B cell (primary cell): Measurements from ENCODE around the gene CCDC102A. TPM values are rescaled to one million over a fixed set of nuclear protein-coding genes. Genes with fewer than 3 reads are reported as not detected.

Experiments used
- ATAC-seq: fragments of 200-7000 bp; cut with Tn5 transposase; one replicate; pipeline ENCODE4 v1.10.0; 2021; ENCODE audit warnings: low read depth, mild to moderate bottlenecking, moderate number of reproducible peaks, moderate library complexity
- CTCF ChIA-PET: fragments of 350-600 bp; sonication (Branson Sonifier 250); formaldehyde crosslinking; loops from one replicate; lab custom pipeline; 2021; ENCODE audit warnings: antibody characterized with exemption, inconsistent platforms; lab: Charles Lee
- POLR2A ChIA-PET: fragments of 350-600 bp; sonication (Branson Sonifier 250); formaldehyde crosslinking; loops from one replicate; lab custom pipeline; 2021; ENCODE audit warnings: antibody characterized with exemption; lab: Charles Lee
- DNase-seq: peaks from one replicate; pipeline ENCODE4 v3.0.0; 2013
- H2AFZ ChIP-seq: 2 replicates; pipeline ENCODE4 v1.6.1; 2012; ENCODE audit warnings: mild to moderate bottlenecking, low read depth, low read length; ENCODE audit not compliant: insufficient read depth, poor library complexity, severe bottlenecking
- H3K27ac ChIP-seq, 2 donors: 1 replicate in 1 of 2; 2 replicates in 1 of 2; pipeline ENCODE4 v1.5.1; 2012 to 2013; ENCODE audit warnings: low read length in 2 of 2, mild to moderate bottlenecking in 2 of 2, moderate library complexity in 1 of 2
- H3K27me3 ChIP-seq, 4 experiments: fragments of 200-600 bp in 1 of 4; sonication (generic) in 1 of 4; replicated peaks in 1 of 4; 1 replicate in 2 of 4; 2 replicates in 2 of 4; pipeline versions ENCODE4 v1.6.1 to v1.7.0; 2013 to 2016; ENCODE audit warnings: low read length in 3 of 4, mild to moderate bottlenecking in 2 of 4, mixed read lengths in 1 of 4, moderate library complexity in 1 of 4; ENCODE audit not compliant: insufficient read depth in 4 of 4, control insufficient read depth in 3 of 4; ENCODE audit errors: control extremely low read depth in 1 of 4
- H3K36me3 ChIP-seq, 2 experiments: replicated peaks in 1 of 2; 1 replicate in 1 of 2; 2 replicates in 1 of 2; pipeline versions ENCODE4 v1.6.1 to v1.7.1; 2013; ENCODE audit warnings: low read length in 1 of 2; ENCODE audit not compliant: insufficient read depth in 2 of 2, control insufficient read depth in 1 of 2; ENCODE audit errors: control extremely low read depth in 1 of 2, extremely low read depth in 1 of 2
- H3K4me1 ChIP-seq, 2 donors: fragments of 200-600 bp in 1 of 2; sonication (generic) in 1 of 2; 1 replicate in 1 of 2; 2 replicates in 1 of 2; pipeline versions ENCODE4 v1.5.1 to v1.6.1; 2013 to 2017; ENCODE audit warnings: low read length in 2 of 2; ENCODE audit not compliant: control insufficient read depth in 2 of 2, insufficient read depth in 2 of 2
- H3K4me2 ChIP-seq: replicated peaks from 2 replicates; pipeline ENCODE3; 2012; ENCODE audit warnings: mild to moderate bottlenecking, low read depth, low read length; ENCODE audit not compliant: poor library complexity, severe bottlenecking
- H3K4me3 ChIP-seq, 5 experiments: fragments of 200-600 bp in 1 of 5; sonication (generic) in 1 of 5; 1 replicate in 3 of 5; 2 replicates in 2 of 5; pipeline versions ENCODE4 v1.5.1 to v1.7.0; 2011 to 2016; ENCODE audit warnings: low read length in 4 of 5, mild to moderate bottlenecking in 4 of 5, low read depth in 2 of 5, control low read depth in 1 of 5, moderate library complexity in 1 of 5; ENCODE audit not compliant: insufficient read depth in 1 of 5; ENCODE audit errors: control extremely low read depth in 1 of 5, extremely low read depth in 1 of 5
- H3K79me2 ChIP-seq: fragments of 200-600 bp; sonication (generic); one replicate; pipeline ENCODE4 v1.6.0; 2016; ENCODE audit warnings: low read length; ENCODE audit not compliant: control insufficient read depth, insufficient read depth
- H3K9ac ChIP-seq: fragments of 200-600 bp; sonication (generic); 2 replicates; pipeline ENCODE4 v1.6.1; 2017; ENCODE audit warnings: mild to moderate bottlenecking, low read length, moderate library complexity
- H3K9me3 ChIP-seq, 3 donors: one replicate each; pipeline versions ENCODE4 v1.6.1 to v1.7.1; 2013; ENCODE audit warnings: low read length in 2 of 3; ENCODE audit not compliant: control insufficient read depth in 2 of 3, insufficient read depth in 1 of 3; ENCODE audit errors: control extremely low read depth in 1 of 3
- H4K20me1 ChIP-seq: 2 replicates; pipeline ENCODE4 v1.6.0; 2012; ENCODE audit warnings: mild to moderate bottlenecking, low read length; ENCODE audit not compliant: insufficient read depth, control insufficient read depth, poor library complexity, severe bottlenecking
- H3K27ac Mint-ChIP-seq: one replicate; pipeline ENCODE4 v1.8.0; 2021; ENCODE audit warnings: mixed read lengths
- H3K27me3 Mint-ChIP-seq: one replicate; pipeline ENCODE4 v1.8.0; 2021; ENCODE audit warnings: mixed read lengths
- H3K4me1 Mint-ChIP-seq: one replicate; pipeline ENCODE4 v1.8.0; 2021; ENCODE audit warnings: mixed read lengths
- H3K4me3 Mint-ChIP-seq: one replicate; pipeline ENCODE4 v1.8.0; 2021; ENCODE audit warnings: mixed read lengths
- H3K9me3 Mint-ChIP-seq: one replicate; pipeline ENCODE4 v1.8.0; 2022; ENCODE audit warnings: mixed read lengths; ENCODE audit not compliant: insufficient read depth
- CTCF ChIP-seq: fragments of 200-600 bp; IDR thresholded peaks from one replicate; pipeline ENCODE4 v1.8.0; 2022; ENCODE audit warnings: antibody characterized with exemption, mild to moderate bottlenecking
- EZH2 ChIP-seq: IDR thresholded peaks from 2 replicates; pipeline ENCODE4 v1.6.1; 2012; ENCODE audit warnings: borderline replicate concordance, low read depth, mild to moderate bottlenecking, moderate library complexity, low read length; ENCODE audit not compliant: insufficient read depth, poor library complexity, severe bottlenecking
- WGBS: methylation state at CpG from one replicate; pipeline ENCODE4 v1.1.5; 2013; ENCODE audit warnings: missing lambda C conversion rate; ENCODE audit not compliant: insufficient coverage; 5-methylcytosine and 5-hydroxymethylcytosine counted together
- intact Hi-C: fragments of 100-400 bp; cut with micrococcal nuclease; formaldehyde crosslinking; loops from one replicate; pipeline ENCODE4 v1.10.0; 2022
- polyA plus RNA-seq: library from polyadenylated mRNA; depleted of rRNA; stranded (reverse); fragments of >200 nt; gene quantifications from 2 replicates; pipeline ENCODE4 v1.2.3, GENCODE V29; 2012
- total RNA-seq, 2 donors: library from RNA; stranded (reverse); fragments of 120-200 nt in 1 of 2; gene quantifications; 1 replicate in 1 of 2; 2 replicates in 1 of 2; pipeline versions ENCODE4 v1.2.3 to v1.2.4, GENCODE V29; 2013 to 2022

The CCDC102A gene
- total and polyA plus RNA-seq, 2 donors (not counting 1 experiment from before 2014, with no cell fraction given): 14.5 to 14.7 TPM

- Histone ChIP-seq H3K9ac (no peak overlapping the region), H2AFZ (no peak overlapping the region), H3K79me2 (peaks cover 14% of the 10 kb centered on the region), H3K4me3 (no peak overlapping the region), H3K27ac (no peak overlapping the region), H4K20me1 (no peaks in the 10 kb centered on the region), H3K27me3 (no peaks in the 10 kb centered on the region), H3K9me3 (peaks cover 0 to 4% (median 0%) of the 10 kb centered on the region in 3 donors), H3K4me2 (no peak overlapping the region), H3K4me1 (peaks cover 26 to 30% of the 10 kb centered on the region in 2 donors), H3K36me3 (peaks cover 0 to 19% of the 10 kb centered on the region in 2 experiments)
- no peak for ATAC-seq
- Mint-ChIP-seq H3K4me3 (no peak overlapping the region), H3K9me3 (no peaks in the 10 kb centered on the region), H3K27ac (no peak overlapping the region), H3K27me3 (no peaks in the 10 kb centered on the region), H3K4me1 (peaks cover 32% of the 10 kb centered on the region)
- CTCF ChIA-PET: interaction anchor here (0.9 to 7.8 kb wide), 15 partner anchors 13 to 425 kb away, joined by 3 to 111 read pairs (median 9); partner anchors contain the start of genes ADGRG5, CCDC102A and DOK4
- POLR2A ChIA-PET: interaction anchor here (1.3 kb wide), 1 partner anchor 102 kb away, joined by 4 read pairs; no protein-coding TSS in a partner anchor
- WGBS: 97% methylated on average over 6 of the region's 6 CpGs
- intact Hi-C loops: loop anchor here (1.0 kb wide), 3 partner anchors 57 to 219 kb away; no protein-coding TSS in a partner anchor
- DNase-seq: no peak
- TF ChIP-seq EZH2 (no peak), CTCF (no peak)
Observed at GRCh38 chr16:57518922-57519321, 17.4 kb downstream of the CCDC102A start.

- DNase-seq (no peak), ATAC-seq (no peak)
- Histone ChIP-seq H3K79me2 (peaks cover 14% of the 10 kb centered on the region), H3K9me3 (peaks cover 0 to 4% (median 0%) of the 10 kb centered on the region in 3 donors), H3K9ac (no peak overlapping the region), H3K4me3 (no peak overlapping the region), H3K27me3 (no peaks in the 10 kb centered on the region), H4K20me1 (no peaks in the 10 kb centered on the region), H3K4me1 (peaks cover 22 to 26% of the 10 kb centered on the region in 2 donors), H3K27ac (no peak overlapping the region), H3K36me3 (peaks cover 0 to 19% of the 10 kb centered on the region in 2 experiments), H2AFZ (no peak overlapping the region), H3K4me2 (no peak overlapping the region)
- H3K4me3 Mint-ChIP-seq: no peak overlapping the region
- intact Hi-C loops: no loop called here
- POLR2A ChIA-PET: interaction anchor here (1.3 kb wide), 1 partner anchor 102 kb away, joined by 4 read pairs; no protein-coding TSS in a partner anchor
- CTCF ChIA-PET: interaction anchor here (0.7 to 7.8 kb wide), 14 partner anchors 13 to 218 kb away, joined by 3 to 111 read pairs (median 12); partner anchors contain the start of genes ADGRG5 and CCDC102A
- H3K9me3 Mint-ChIP-seq: no peaks in the 10 kb centered on the region
- no peak overlapping the region for H3K27ac Mint-ChIP-seq
- no peaks in the 10 kb centered on the region for H3K27me3 Mint-ChIP-seq
- peaks cover 29% of the 10 kb centered on the region for H3K4me1 Mint-ChIP-seq
- WGBS: 98% methylated on average over 13 of the region's 13 CpGs
- no peak for TF ChIP-seq CTCF
- no peak for TF ChIP-seq EZH2
Observed at GRCh38 chr16:57518520-57518919, 17.9 kb downstream of the CCDC102A start.
